K562 (cell line): ENCODE results near the gene RNU11. TPM values are rescaled to one million over a fixed set of nuclear protein-coding genes. Genes with fewer than 3 reads are reported as not detected.

Experiments used
- AFF4 ChIP-seq: sonication (generic); formaldehyde crosslinking; IDR thresholded peaks from 2 replicates; pipeline ENCODE4 v1.8.0; 2023; ENCODE audit warnings: mild to moderate bottlenecking, missing genetic modification reagents
- CEBPG ChIP-seq, 3 experiments: fragments of 200-800 bp in 1 of 3; sonication (Bioruptor generic) in 1 of 3; sonication (generic) in 1 of 3; formaldehyde crosslinking in 1 of 3; IDR thresholded peaks in 2 of 3; conservative IDR thresholded peaks in 1 of 3; 2 replicates each; pipeline versions ENCODE4 v1.6.1 to v1.8.0; 2016 to 2022; ENCODE audit warnings: missing compliant biosample characterization in 2 of 3, missing genetic modification characterization in 2 of 3, mild to moderate bottlenecking in 1 of 3, missing genetic modification reagents in 1 of 3
- CGGBP1 ChIP-seq: fragments of 250-450 bp; sonication (Bioruptor Pico); IDR thresholded peaks from 2 replicates; pipeline ENCODE4 v1.9.0; 2021; ENCODE audit warnings: mild to moderate bottlenecking
- GTF3C2 ChIP-seq: IDR thresholded peaks from 3 replicates; pipeline ENCODE4 v1.6.1; 2011; ENCODE audit warnings: borderline replicate concordance, mild to moderate bottlenecking, moderate library complexity; ENCODE audit not compliant: insufficient read length; ENCODE audit errors: extremely low read depth
- ID3 ChIP-seq, 2 experiments: fragments of 250-450 bp in 1 of 2; fragments of 450-650 bp in 1 of 2; sonication (Bioruptor Pico) in 1 of 2; IDR thresholded peaks; 2 replicates each; pipeline versions ENCODE4 v1.6.1 to v1.8.0; 2016 to 2021; ENCODE audit warnings: mild to moderate bottlenecking in 2 of 2, moderate library complexity in 2 of 2, missing compliant biosample characterization in 1 of 2, missing genetic modification characterization in 1 of 2
- IRF1 ChIP-seq: sonication (generic); formaldehyde crosslinking; IDR thresholded peaks from 2 replicates; pipeline ENCODE4 v1.8.0; 2022; ENCODE audit warnings: missing genetic modification reagents, mild to moderate bottlenecking, borderline replicate concordance
- MNT ChIP-seq, 2 experiments: fragments of 450-650 bp; conservative IDR thresholded peaks; 2 replicates each; pipeline ENCODE4 v1.6.1; 2017; ENCODE audit warnings: mild to moderate bottlenecking in 2 of 2, moderate library complexity in 2 of 2
- NCOA1 ChIP-seq: fragments of 450-650 bp; IDR thresholded peaks from 2 replicates; pipeline ENCODE4 v1.6.1; 2016; ENCODE audit warnings: low read depth
- PRMT5 ChIP-seq: sonication (generic); formaldehyde crosslinking; IDR thresholded peaks from 2 replicates; pipeline ENCODE4 v1.5.0; 2020; ENCODE audit warnings: missing genetic modification reagents
- PYGO2 ChIP-seq: fragments of 450-650 bp; IDR thresholded peaks from 2 replicates; pipeline ENCODE4 v1.6.1; 2016; ENCODE audit warnings: mild to moderate bottlenecking, missing genetic modification characterization, moderate library complexity, missing compliant biosample characterization
- RFX5 ChIP-seq: IDR thresholded peaks from 2 replicates; pipeline ENCODE4 v1.6.1; 2011; ENCODE audit warnings: low read depth, mild to moderate bottlenecking, improper control_type of control experiment, low read length
- ZNF232 ChIP-seq: sonication (generic); formaldehyde crosslinking; IDR thresholded peaks from 2 replicates; pipeline ENCODE4 v1.8.0; 2022; ENCODE audit warnings: mild to moderate bottlenecking, missing genetic modification reagents
- ZNF444 ChIP-seq: fragments of 250-450 bp; sonication (Bioruptor Pico); IDR thresholded peaks from 2 replicates; pipeline ENCODE4 v1.4.0; 2020; ENCODE audit warnings: mild to moderate bottlenecking, moderate library complexity
- ZNF668 ChIP-seq: fragments of 250-450 bp; sonication (Bioruptor Pico); IDR thresholded peaks from 2 replicates; pipeline ENCODE4 v1.8.0; 2022; ENCODE audit warnings: mild to moderate bottlenecking, inconsistent platforms
- ZZZ3 ChIP-seq: fragments of 450-650 bp; IDR thresholded peaks from 2 replicates; pipeline ENCODE4 v1.6.1; 2016; ENCODE audit warnings: antibody characterized with exemption, mild to moderate bottlenecking, moderate library complexity
- polyA plus RNA-seq, 8 experiments: library from polyadenylated mRNA; depleted of rRNA in 4 of 8; stranded (reverse) in 5 of 8; unstranded in 3 of 8; fragments of >200 nt; fragmentation: Nextera tagmentation in 2 of 8; fragmentation: Illumina TruSeq in 1 of 8; extraction: Ambion mirVana in 2 of 8; extraction: Trizol in 1 of 8; gene quantifications; 2 replicates each; pipeline versions ENCODE4 v1.2.1 to v1.2.3, GENCODE V29; 2011 to 2014; ENCODE audit warnings: inconsistent platforms in 1 of 8, missing spikeins in 1 of 8
- total RNA-seq, 7 experiments: library from RNA; depleted of rRNA in 6 of 7; stranded (reverse); fragments of >200 nt in 6 of 7; fragmentation: Illumina TruSeq in 2 of 7; extraction: Trizol in 2 of 7; gene quantifications; 2 replicates each; pipeline versions ENCODE4 v1.2.1 to v1.2.3, GENCODE V29; 2011 to 2021; ENCODE audit warnings: low replicate concordance in 1 of 7

RNU11 gene
- total and polyA plus RNA-seq, 9 of the 15 experiments (the other 6 are each of a cell fraction or from before 2014, with no cell fraction given), result not detected

GRCh38 chr1:28648008-28648473 lies 359 bp upstream of the RNU11 start (continued):
- TF ChIP-seq ZZZ3 (no peak), RFX5 (no peak), ID3 (CRISPR knock-in tag; IDR thresholded peaks at IDR 0.05) (no peak), ID3 (tag; IDR thresholded peaks at IDR 0.05) (peak; percentile 2; the same call in 1 of the 2 replicates), CGGBP1 (CRISPR knock-in tag) (peak; percentile 76; the same call in 1 of the 2 replicates), PRMT5 (CRISPR knock-in tag) (no peak), CEBPG (CRISPR knock-in tag; IDR thresholded peaks at IDR 0.05) (peak; percentile 43; the same call in 1 of the 2 replicates), CEBPG (tag; conservative IDR thresholded peaks at IDR 0.05 in 1 of 2, IDR thresholded peaks at IDR 0.05 in 1 of 2) (no peak), ZNF444 (CRISPR knock-in tag) (no peak), PYGO2 (tag) (no peak), MNT (conservative IDR thresholded peaks at IDR 0.05) (peak; percentile 82 to 83), ZNF232 (CRISPR knock-in tag) (no peak), ZNF668 (peak; percentile 73; the same call in 1 of the 2 replicates), NCOA1 (no peak; the same call in none of the 2 replicates), GTF3C2 (no peak), AFF4 (CRISPR knock-in tag) (no peak), IRF1 (CRISPR knock-in tag) (no peak)
